DOHH2 (cell line): Measurements from ENCODE around the gene EXOC3L2.

Source experiments
- EZH2phosphoT487 ChIP-seq: fragments of 200-600 bp; sonication (generic); IDR thresholded peaks from 2 replicates; pipeline ENCODE4 v1.6.1; 2017; ENCODE audit warnings: borderline replicate concordance, mild to moderate bottlenecking, antibody characterized with exemption, low read length, moderate library complexity, mixed read lengths
- TF ChIP-seq, protein P1 (sequence below): fragments of 200-600 bp; sonication (generic); IDR thresholded peaks from one replicate; pipeline ENCODE4 v1.5.1; 2014; ENCODE audit warnings: antibody characterized with exemption, mild to moderate bottlenecking, low read depth, low read length; ENCODE audit not compliant: poor library complexity, severe bottlenecking

DNA sequence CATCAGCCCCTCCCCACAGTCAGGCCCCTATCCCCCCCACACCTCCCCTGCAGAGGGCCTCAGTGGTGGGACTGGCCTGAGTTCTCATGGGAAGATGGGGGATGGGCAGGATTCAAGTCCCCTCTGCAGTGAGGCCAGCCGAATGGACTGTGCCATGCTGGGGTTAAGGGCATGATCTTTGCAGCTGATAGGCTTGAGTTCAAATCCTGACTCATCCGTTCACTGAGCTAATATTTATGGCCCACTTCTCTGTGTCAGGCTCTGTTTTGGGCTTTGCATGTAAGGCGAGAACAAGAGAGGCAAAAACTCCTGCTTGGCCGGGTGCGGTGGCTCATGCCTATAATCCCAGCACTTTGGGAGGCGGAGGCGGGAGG lies 26.5 kb upstream of the EXOC3L2 start:
- TF ChIP-seq EZH2phosphoT487 = no peak
- TF ChIP-seq, protein P1, sequence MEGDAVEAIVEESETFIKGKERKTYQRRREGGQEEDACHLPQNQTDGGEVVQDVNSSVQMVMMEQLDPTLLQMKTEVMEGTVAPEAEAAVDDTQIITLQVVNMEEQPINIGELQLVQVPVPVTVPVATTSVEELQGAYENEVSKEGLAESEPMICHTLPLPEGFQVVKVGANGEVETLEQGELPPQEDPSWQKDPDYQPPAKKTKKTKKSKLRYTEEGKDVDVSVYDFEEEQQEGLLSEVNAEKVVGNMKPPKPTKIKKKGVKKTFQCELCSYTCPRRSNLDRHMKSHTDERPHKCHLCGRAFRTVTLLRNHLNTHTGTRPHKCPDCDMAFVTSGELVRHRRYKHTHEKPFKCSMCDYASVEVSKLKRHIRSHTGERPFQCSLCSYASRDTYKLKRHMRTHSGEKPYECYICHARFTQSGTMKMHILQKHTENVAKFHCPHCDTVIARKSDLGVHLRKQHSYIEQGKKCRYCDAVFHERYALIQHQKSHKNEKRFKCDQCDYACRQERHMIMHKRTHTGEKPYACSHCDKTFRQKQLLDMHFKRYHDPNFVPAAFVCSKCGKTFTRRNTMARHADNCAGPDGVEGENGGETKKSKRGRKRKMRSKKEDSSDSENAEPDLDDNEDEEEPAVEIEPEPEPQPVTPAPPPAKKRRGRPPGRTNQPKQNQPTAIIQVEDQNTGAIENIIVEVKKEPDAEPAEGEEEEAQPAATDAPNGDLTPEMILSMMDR = no peak
